OCI-LY1 (cell line): Measurements from ENCODE around the gene LARP1.

ENCODE experiments used
- H2AFZ ChIP-seq: fragments of 200-600 bp; sonication (generic), shearing (Covaris generic); 2 replicates; pipeline ENCODE4 v1.6.0; 2014; ENCODE audit warnings: antibody characterized with exemption, mild to moderate bottlenecking, low read length
- H3F3A ChIP-seq: fragments of 200-600 bp; sonication (generic), shearing (Covaris generic); 2 replicates; pipeline ENCODE4 v1.6.0; 2014; ENCODE audit warnings: mild to moderate bottlenecking, antibody characterized with exemption, low read length, moderate library complexity; ENCODE audit not compliant: insufficient read depth
- H3K27ac ChIP-seq: fragments of 200-600 bp; sonication (generic); 2 replicates; pipeline ENCODE4 v1.5.1; 2014; ENCODE audit warnings: low read length, mixed run types, mild to moderate bottlenecking, low read depth; ENCODE audit not compliant: poor library complexity, severe bottlenecking
- H3K27me3 ChIP-seq: fragments of 200-600 bp; sonication (generic); 2 replicates; pipeline ENCODE4 v1.6.0; 2014; ENCODE audit warnings: antibody characterized with exemption, mild to moderate bottlenecking, low read length, moderate library complexity; ENCODE audit not compliant: insufficient read depth
- H3K36me3 ChIP-seq: fragments of 200-600 bp; sonication (generic); 2 replicates; pipeline ENCODE4 v1.6.1; 2014; ENCODE audit warnings: mild to moderate bottlenecking, antibody characterized with exemption, low read length, moderate library complexity, mixed read lengths; ENCODE audit not compliant: insufficient read depth
- H3K4me1 ChIP-seq: fragments of 200-600 bp; sonication (generic); 2 replicates; pipeline ENCODE4 v1.5.1; 2014; ENCODE audit warnings: mild to moderate bottlenecking, low read length, moderate library complexity; ENCODE audit not compliant: insufficient read depth, severe bottlenecking
- H3K4me2 ChIP-seq: fragments of 200-600 bp; sonication (generic), shearing (Covaris generic); 2 replicates; pipeline ENCODE4 v1.6.1; 2014; ENCODE audit warnings: low read length
- H3K4me3 ChIP-seq: fragments of 200-600 bp; sonication (generic); 2 replicates; pipeline ENCODE4 v1.5.1; 2014; ENCODE audit warnings: low read length, low read depth, mild to moderate bottlenecking, mixed read lengths; ENCODE audit not compliant: poor library complexity, severe bottlenecking
- H3K79me2 ChIP-seq: fragments of 200-600 bp; shearing (Covaris generic); 2 replicates; pipeline ENCODE4 v1.6.1; 2016; ENCODE audit warnings: mixed run types, low read length, mixed read lengths; ENCODE audit not compliant: insufficient read depth
- H3K9ac ChIP-seq: fragments of 200-600 bp; sonication (generic), shearing (Covaris generic); 2 replicates; pipeline ENCODE4 v1.6.1; 2014; ENCODE audit warnings: mild to moderate bottlenecking, low read length, mixed read lengths
- H3K9me2 ChIP-seq: fragments of 200-600 bp; sonication (generic), shearing (Covaris generic); 2 replicates; pipeline ENCODE4 v1.6.1; 2014; ENCODE audit warnings: low read depth, mild to moderate bottlenecking, low read length, mixed read lengths
- H3K9me3 ChIP-seq: fragments of 200-600 bp; shearing (Covaris generic); 2 replicates; pipeline ENCODE4 v1.6.1; 2014; ENCODE audit warnings: low read length, mixed read lengths
- H4K20me1 ChIP-seq: fragments of 200-600 bp; sonication (generic), shearing (Covaris generic); 2 replicates; pipeline ENCODE4 v1.6.0; 2016; ENCODE audit warnings: mild to moderate bottlenecking, low read length; ENCODE audit not compliant: insufficient read depth
- CTCF ChIP-seq: fragments of 200-600 bp; sonication (generic), shearing (Covaris generic); IDR thresholded peaks from 2 replicates; pipeline ENCODE4 v1.5.1; 2017; ENCODE audit warnings: mild to moderate bottlenecking, antibody characterized with exemption, low read length, moderate library complexity, mixed read lengths
- EZH2 ChIP-seq: fragments of 200-600 bp; sonication (generic), shearing (Covaris generic); IDR thresholded peaks from 2 replicates; pipeline ENCODE4 v1.8.0; 2017; ENCODE audit warnings: borderline replicate concordance, mixed run types, mild to moderate bottlenecking, antibody characterized with exemption, low read length, moderate library complexity, mixed read lengths

LARP1 gene

GRCh38 chr5:154755361-154756008 is at the start of gene LARP1:
Gene LARP1 (plus strand): TSS chr5:154755377. CDS start chr5:154755758, 381 bp downstream.
- H3K4me1 ChIP-seq = peaks cover 47% of the 10 kb centered on the region
- peak within 1 kb of the TSS; percentile 87 for H3K4me2 ChIP-seq
- no peak for TF ChIP-seq CTCF
- no peak for TF ChIP-seq EZH2
- H3K79me2 ChIP-seq = peaks cover 54% of the 10 kb centered on the region
- H3K9me2 ChIP-seq = no peaks in the 10 kb centered on the region
- H3K27me3 ChIP-seq = no peaks in the 10 kb centered on the region
- H3K4me3 ChIP-seq = peak within 1 kb of the TSS; percentile 99
- H3K36me3 ChIP-seq = peaks cover 8% of the 10 kb centered on the region
- peak within 1 kb of the TSS; percentile 84 for H3K27ac ChIP-seq
- H2AFZ ChIP-seq = 0 out of 2 replicates have a peak within 1 kb of the TSS, but pooled peaks have one; percentile 11
- H3F3A ChIP-seq = no peaks in the 10 kb centered on the region
- peak within 1 kb of the TSS; percentile 100 for H3K9ac ChIP-seq
- H3K9me3 ChIP-seq = no peaks in the 10 kb centered on the region
- H4K20me1 ChIP-seq = no peaks in the 10 kb centered on the region

GRCh38 chr5:154706416-154706815 is 48.8 kb upstream of the LARP1 start:
- Histone ChIP-seq H3K9ac (no peak overlapping the region), H3K27me3 (no peaks in the 10 kb centered on the region), H3K9me2 (no peaks in the 10 kb centered on the region), H3K9me3 (no peaks in the 10 kb centered on the region), H3K36me3 (no peaks in the 10 kb centered on the region), H3K4me2 (no peak overlapping the region), H3K79me2 (no peaks in the 10 kb centered on the region), H2AFZ (no peak overlapping the region), H3K4me3 (no peak overlapping the region), H4K20me1 (no peaks in the 10 kb centered on the region), H3K4me1 (no peaks in the 10 kb centered on the region), H3K27ac (no peak overlapping the region), H3F3A (no peaks in the 10 kb centered on the region)
- no peak for TF ChIP-seq CTCF
- TF ChIP-seq EZH2 = no peak

GRCh38 chr5:154707641-154708040 is 47.5 kb upstream of the LARP1 start:
- no peaks in the 10 kb centered on the region for H3K9me2 ChIP-seq
- TF ChIP-seq EZH2 (no peak), CTCF (no peak)
- no peaks in the 10 kb centered on the region for H3K36me3 ChIP-seq
- no peaks in the 10 kb centered on the region for H3F3A ChIP-seq
- H3K4me1 ChIP-seq = no peaks in the 10 kb centered on the region
- no peaks in the 10 kb centered on the region for H4K20me1 ChIP-seq
- H3K9ac ChIP-seq = no peak overlapping the region
- no peaks in the 10 kb centered on the region for H3K27me3 ChIP-seq
- no peak overlapping the region for H3K27ac ChIP-seq
- H2AFZ ChIP-seq = no peak overlapping the region
- no peak overlapping the region for H3K4me2 ChIP-seq
- H3K79me2 ChIP-seq = no peaks in the 10 kb centered on the region
- H3K4me3 ChIP-seq = no peak overlapping the region
- no peaks in the 10 kb centered on the region for H3K9me3 ChIP-seq
